ENCODE measurements around the gene GAP43.

- TF ChIP-seq CTCF (IDR thresholded peaks at IDR 0.05) (no peak), POLR2A (IDR thresholded peaks at IDR 0.05) (no peak)
These were observed 90.0 kb downstream of the GAP43 start for GRCh38 chr3:115713284-115713683.
